ENCODE measurements around the gene RALB.
A peak's percentile ranks its signal among the peaks of the same experiment; 100 is the strongest.

RALB gene

DNA sequence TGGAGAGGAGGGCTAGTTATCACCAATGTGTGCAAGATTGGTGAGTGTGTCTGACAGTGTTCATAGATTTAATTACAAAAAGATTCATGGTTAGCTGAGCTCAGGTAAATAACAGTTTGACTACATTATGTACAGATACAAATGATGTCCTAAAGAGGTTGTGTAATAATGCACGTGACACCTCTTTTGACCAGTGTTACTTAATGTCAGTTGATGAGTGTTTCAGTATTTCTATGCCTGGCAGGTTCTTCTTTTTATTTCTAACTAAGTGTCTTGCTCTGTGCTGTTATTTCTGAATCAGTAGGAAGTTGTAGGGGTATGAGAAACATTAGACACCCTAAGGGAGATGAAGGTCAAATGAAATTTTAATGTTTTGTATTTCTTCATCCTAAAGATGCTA, 85.4 kb downstream of the RALB start:
- DNase-seq (ENCODE audit: low read depth in 2 of 2), result no peak

DNA sequence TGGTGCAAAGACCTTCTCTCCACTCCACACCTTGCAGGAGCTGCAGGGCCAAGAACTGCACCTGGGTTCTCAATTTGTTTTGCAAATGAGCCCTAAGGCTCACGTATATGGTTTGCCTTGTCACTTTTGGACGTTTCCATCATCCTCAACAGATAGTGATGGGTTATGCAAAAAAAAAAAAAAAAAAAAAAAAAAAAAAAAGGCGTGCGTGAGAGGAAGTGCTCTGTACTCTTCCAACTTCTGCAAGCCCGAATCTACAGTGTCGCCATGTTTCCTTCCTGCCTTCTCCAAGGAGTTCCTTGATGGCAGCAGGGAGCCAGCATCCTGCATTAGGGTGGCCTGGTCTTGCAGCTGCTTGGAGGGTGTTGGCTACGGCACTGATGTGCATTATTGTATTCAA, 89.3 kb downstream of the RALB start:
- no peak for DNase-seq (ENCODE audit: low read depth in 2 of 2)

DNA sequence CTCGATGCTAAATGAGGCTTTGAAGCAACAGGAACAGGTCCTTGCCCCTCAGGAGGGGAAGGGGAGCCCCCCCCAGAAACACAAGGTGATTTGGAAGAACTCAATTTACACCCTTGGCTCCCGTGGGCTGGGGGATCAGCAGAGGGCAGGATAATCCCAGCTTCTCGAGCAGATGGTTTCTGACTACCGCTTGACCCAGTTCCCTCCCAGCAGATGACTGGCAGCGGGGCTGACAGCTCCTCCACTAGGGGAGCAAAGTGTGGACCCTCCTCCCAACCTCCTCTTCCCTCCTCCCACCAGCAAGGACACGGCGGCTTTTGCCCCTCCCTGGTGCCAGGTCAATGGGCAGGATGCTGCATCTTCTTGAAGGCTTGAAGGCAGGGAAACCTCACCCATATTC, 89.8 kb downstream of the RALB start:
- no peak for DNase-seq (ENCODE audit: low read depth in 2 of 2)

DNA sequence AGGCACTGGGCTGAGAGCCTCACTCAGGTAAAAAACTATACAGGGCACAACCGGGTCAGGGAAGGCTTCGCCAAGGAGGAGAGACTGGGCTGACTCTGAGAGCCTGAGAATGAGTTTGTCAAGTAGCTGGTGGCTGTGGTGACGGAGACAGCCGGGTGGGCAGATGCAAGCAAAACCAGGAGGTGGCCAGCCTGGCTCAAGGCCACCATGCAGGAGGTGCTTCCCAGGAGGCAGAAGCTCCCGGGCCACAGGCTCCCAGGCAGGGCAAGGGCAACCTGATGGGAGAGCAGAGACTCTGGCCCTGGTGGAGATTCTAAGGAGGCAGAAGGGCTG, 90.4 kb downstream of the RALB start:
- no peak for DNase-seq (ENCODE audit: low read depth in 2 of 2)

- DNase-seq (ENCODE audit: low read depth in 2 of 2), result peak in 1 of 2 donors; percentile 29
These were observed 90.9 kb downstream of the RALB start for GRCh38 chr2:120343433-120344105.

All from stimulated activated CD8-positive, alpha-beta memory T cell treated with anti-CD3 and anti-CD28 coated beads, Interleukin-7, amount 100 ng/mL, for 1 hour (primary cell).